SK-N-SH (cell line): ENCODE measurements around the gene SOX30. TPM values are rescaled to one million over a fixed set of nuclear protein-coding genes. Genes with fewer than 3 reads are reported as not detected.

ENCODE experiments used
- CTCF ChIA-PET: fragments of 300-600, 350-600 bp; formaldehyde crosslinking; extraction: SDS; loops from one replicate; lab custom pipeline; 2021; lab: Yijun Ruan, JAX
- POLR2A ChIA-PET: fragments of 350-600 bp; sonication (Branson Sonifier 250); formaldehyde crosslinking; extraction: SDS; loops from one replicate; lab custom pipeline; 2020; ENCODE audit warnings: antibody characterized with exemption, inconsistent platforms; lab: Yijun Ruan, JAX
- DNase-seq: peaks from one replicate; pipeline ENCODE4 v3.0.0; 2012
- H2AFZ ChIP-seq: fragments of 200-600 bp; sonication (generic); 2 replicates; pipeline ENCODE4 v1.8.1; 2016; ENCODE audit warnings: antibody characterized with exemption, mild to moderate bottlenecking, low read depth
- H3F3A ChIP-seq: fragments of 200-600 bp; sonication (generic); replicated peaks from 2 replicates; pipeline ENCODE3; 2016; ENCODE audit warnings: antibody characterized with exemption, mild to moderate bottlenecking; ENCODE audit not compliant: insufficient read depth
- H3K27ac ChIP-seq, 2 experiments: fragments of 200-500 bp in 1 of 2; fragments of 200-600 bp in 1 of 2; sonication (Bioruptor generic) in 1 of 2; sonication (generic), shearing (Covaris generic) in 1 of 2; 2 replicates each; pipeline versions ENCODE4 v1.5.1 to v1.6.1; 2014 to 2016; ENCODE audit warnings: low read depth in 2 of 2, inconsistent platforms in 1 of 2, low read length in 1 of 2, mild to moderate bottlenecking in 1 of 2, mixed read lengths in 1 of 2
- H3K27me3 ChIP-seq: fragments of 200-600 bp; sonication (generic), shearing (Covaris generic); 2 replicates; pipeline ENCODE4 v1.6.1; 2016; ENCODE audit warnings: mixed run types; ENCODE audit not compliant: insufficient read depth
- H3K36me3 ChIP-seq, 2 experiments: fragments of 200-500 bp in 1 of 2; fragments of 200-600 bp in 1 of 2; sonication (Bioruptor generic) in 1 of 2; sonication (generic) in 1 of 2; replicated peaks in 1 of 2; 2 replicates each; pipeline versions ENCODE3 to v1.5.1; 2014 to 2016; ENCODE audit warnings: low read length in 1 of 2, mild to moderate bottlenecking in 1 of 2; ENCODE audit not compliant: insufficient read depth in 2 of 2, control insufficient read depth in 1 of 2
- H3K4me1 ChIP-seq, 2 experiments: fragments of 200-500 bp in 1 of 2; fragments of 200-600 bp in 1 of 2; sonication (Bioruptor generic) in 1 of 2; sonication (generic), shearing (Covaris generic) in 1 of 2; 2 replicates each; pipeline versions ENCODE4 v1.5.1 to v1.6.1; 2014 to 2016; ENCODE audit warnings: low read depth in 1 of 2, low read length in 1 of 2, mixed run types in 1 of 2; ENCODE audit not compliant: insufficient read depth in 2 of 2, control insufficient read depth in 1 of 2
- H3K4me2 ChIP-seq: fragments of 200-600 bp; sonication (generic), shearing (Covaris generic); 2 replicates; pipeline ENCODE4 v1.6.1; 2017; ENCODE audit warnings: mixed run types
- H3K4me3 ChIP-seq, 2 experiments: fragments of 200-500 bp in 1 of 2; fragments of 200-600 bp in 1 of 2; sonication (Bioruptor generic) in 1 of 2; sonication (generic), shearing (Covaris generic) in 1 of 2; 2 replicates each; pipeline versions ENCODE4 v1.5.1 to v1.8.1; 2014 to 2016; ENCODE audit warnings: low read depth in 2 of 2, inconsistent platforms in 1 of 2, low read length in 1 of 2, mild to moderate bottlenecking in 1 of 2, mixed read lengths in 1 of 2, moderate library complexity in 1 of 2
- H3K79me2 ChIP-seq: fragments of 200-600 bp; sonication (generic); 2 replicates; pipeline ENCODE4 v1.8.1; 2017; ENCODE audit warnings: mild to moderate bottlenecking; ENCODE audit not compliant: insufficient read depth
- H3K9ac ChIP-seq: fragments of 200-600 bp; sonication (generic); 2 replicates; pipeline ENCODE4 v1.6.1; 2017; ENCODE audit warnings: mixed run types
- H3K9me2 ChIP-seq: fragments of 200-600 bp; sonication (generic); 2 replicates; pipeline ENCODE4 v1.6.1; 2017; ENCODE audit warnings: mixed run types
- H3K9me3 ChIP-seq: fragments of 200-600 bp; sonication (generic); 2 replicates; pipeline ENCODE4 v1.6.1; 2017; ENCODE audit warnings: mixed run types, mild to moderate bottlenecking, moderate library complexity
- H4K20me1 ChIP-seq: fragments of 200-600 bp; sonication (generic); 2 replicates; pipeline ENCODE4 v1.6.1; 2017; ENCODE audit warnings: mild to moderate bottlenecking, mixed run types; ENCODE audit not compliant: insufficient read depth
- CHD2 ChIP-seq: fragments of 150-350 bp; IDR thresholded peaks from 2 replicates; pipeline ENCODE4 v1.6.1; 2018; ENCODE audit warnings: low read length; ENCODE audit not compliant: partially characterized antibody
- CTCF ChIP-seq: fragments of 200-600 bp; sonication (generic); IDR thresholded peaks from 2 replicates; pipeline ENCODE4 v1.6.1; 2017; ENCODE audit warnings: antibody characterized with exemption, mild to moderate bottlenecking, moderate library complexity
- EP300 ChIP-seq, 2 experiments: IDR thresholded peaks; 2 replicates each; pipeline versions ENCODE4 v1.4.0 to v1.6.1; 2012; ENCODE audit warnings: borderline replicate concordance in 1 of 2, low read depth in 1 of 2, low read length in 1 of 2
- FOXM1 ChIP-seq: IDR thresholded peaks from 2 replicates; pipeline ENCODE4 v1.4.0; 2012; ENCODE audit warnings: low read depth, mild to moderate bottlenecking
- GABPA ChIP-seq: IDR thresholded peaks from 2 replicates; pipeline ENCODE4 v1.4.0; 2012; ENCODE audit warnings: low read depth, mild to moderate bottlenecking
- IRF3 ChIP-seq: fragments of 150-350 bp; IDR thresholded peaks from 2 replicates; pipeline ENCODE4 v1.6.1; 2016; ENCODE audit warnings: mild to moderate bottlenecking, low read depth, low read length
- NRF1 ChIP-seq: IDR thresholded peaks from 2 replicates; pipeline ENCODE4 v1.6.1; 2012; ENCODE audit warnings: low read depth, mild to moderate bottlenecking, low read length
- POLR2AphosphoS5 ChIP-seq: IDR thresholded peaks from 2 replicates; pipeline ENCODE4 v1.6.1; 2012; ENCODE audit warnings: low read depth, low read length
- TCF12 ChIP-seq: IDR thresholded peaks from 2 replicates; pipeline ENCODE4 v1.4.0; 2012
- YY1 ChIP-seq: IDR thresholded peaks from 2 replicates; pipeline ENCODE4 v1.4.0; 2012; ENCODE audit warnings: low read depth, mild to moderate bottlenecking
- ZBTB33 ChIP-seq: IDR thresholded peaks from 2 replicates; pipeline ENCODE4 v1.4.0; 2012; ENCODE audit warnings: low read depth, borderline replicate concordance
- WGBS: methylation state at CpG from one replicate; pipeline ENCODE4 v1.1.6; 2017; ENCODE audit warnings: low lambda C conversion rate; 5-methylcytosine and 5-hydroxymethylcytosine counted together
- polyA plus RNA-seq, 3 experiments: library from polyadenylated mRNA; depleted of rRNA; stranded (reverse); fragments of >200 nt; gene quantifications; 2 replicates each; pipeline ENCODE4 v1.2.3, GENCODE V29; 2012
- TF ChIP-seq, protein P1 (sequence below): IDR thresholded peaks from 2 replicates; pipeline ENCODE4 v1.6.1; 2012; ENCODE audit warnings: mild to moderate bottlenecking, low read depth, low read length, moderate library complexity

Gene SOX30
- polyA plus RNA-seq, 1 of the 3 experiments (the other 2 are of a cell fraction), result 0.13 TPM

GRCh38 chr5:157682257-157682656, 30.0 kb upstream of the SOX30 start (continued):
- TF ChIP-seq POLR2AphosphoS5, result no peak
- TF ChIP-seq EP300 (IDR thresholded peaks at IDR 0.05; ENCODE audit: borderline replicate concordance in 1 of 2, low read depth in 1 of 2, low read length in 1 of 2), result no peak
- no peak for TF ChIP-seq CHD2
- no peak for TF ChIP-seq IRF3
- TF ChIP-seq NRF1, result no peak
- TF ChIP-seq ZBTB33, result no peak
- no peak for TF ChIP-seq FOXM1

DNA sequence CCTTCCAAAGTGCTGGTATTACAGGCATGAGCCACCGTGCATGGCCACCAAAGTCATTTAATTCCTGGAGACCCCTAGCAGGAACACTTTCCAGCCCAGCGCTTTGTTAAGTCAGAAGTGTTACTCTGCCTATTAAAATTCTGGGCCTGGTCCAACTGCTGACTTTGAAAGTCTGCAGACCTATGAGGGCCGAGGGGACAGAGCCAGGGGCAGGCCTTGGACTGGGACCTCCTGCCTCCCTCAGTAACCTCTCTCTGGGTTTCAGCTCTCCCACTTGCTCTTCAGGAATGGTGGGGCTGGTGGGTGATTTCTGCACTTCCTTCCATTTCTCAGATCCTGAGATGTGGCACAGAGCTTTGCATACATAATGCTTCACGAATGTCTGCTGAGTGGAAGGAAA, 28.8 kb upstream of the SOX30 start:
- Histone ChIP-seq H3F3A (no peaks in the 10 kb centered on the region), H3K4me1 (no peaks in the 10 kb centered on the region), H3K27me3 (no peaks in the 10 kb centered on the region), H4K20me1 (no peaks in the 10 kb centered on the region), H3K9ac (no peak overlapping the region), H3K9me3 (no peaks in the 10 kb centered on the region), H3K9me2 (no peaks in the 10 kb centered on the region), H3K4me2 (no peak overlapping the region), H3K4me3 (no peak overlapping the region), H3K79me2 (no peaks in the 10 kb centered on the region)
- ChIA-PET CTCF (interaction anchor here (1.5 kb wide), 1 partner anchor 12 kb away, joined by 3 read pairs; no protein-coding TSS in a partner anchor), POLR2A (no interaction called here)
- DNase-seq, result no peak
- TF ChIP-seq CTCF (no peak), GABPA (no peak), YY1 (no peak), TCF12 (no peak)
- TF ChIP-seq, protein P1, sequence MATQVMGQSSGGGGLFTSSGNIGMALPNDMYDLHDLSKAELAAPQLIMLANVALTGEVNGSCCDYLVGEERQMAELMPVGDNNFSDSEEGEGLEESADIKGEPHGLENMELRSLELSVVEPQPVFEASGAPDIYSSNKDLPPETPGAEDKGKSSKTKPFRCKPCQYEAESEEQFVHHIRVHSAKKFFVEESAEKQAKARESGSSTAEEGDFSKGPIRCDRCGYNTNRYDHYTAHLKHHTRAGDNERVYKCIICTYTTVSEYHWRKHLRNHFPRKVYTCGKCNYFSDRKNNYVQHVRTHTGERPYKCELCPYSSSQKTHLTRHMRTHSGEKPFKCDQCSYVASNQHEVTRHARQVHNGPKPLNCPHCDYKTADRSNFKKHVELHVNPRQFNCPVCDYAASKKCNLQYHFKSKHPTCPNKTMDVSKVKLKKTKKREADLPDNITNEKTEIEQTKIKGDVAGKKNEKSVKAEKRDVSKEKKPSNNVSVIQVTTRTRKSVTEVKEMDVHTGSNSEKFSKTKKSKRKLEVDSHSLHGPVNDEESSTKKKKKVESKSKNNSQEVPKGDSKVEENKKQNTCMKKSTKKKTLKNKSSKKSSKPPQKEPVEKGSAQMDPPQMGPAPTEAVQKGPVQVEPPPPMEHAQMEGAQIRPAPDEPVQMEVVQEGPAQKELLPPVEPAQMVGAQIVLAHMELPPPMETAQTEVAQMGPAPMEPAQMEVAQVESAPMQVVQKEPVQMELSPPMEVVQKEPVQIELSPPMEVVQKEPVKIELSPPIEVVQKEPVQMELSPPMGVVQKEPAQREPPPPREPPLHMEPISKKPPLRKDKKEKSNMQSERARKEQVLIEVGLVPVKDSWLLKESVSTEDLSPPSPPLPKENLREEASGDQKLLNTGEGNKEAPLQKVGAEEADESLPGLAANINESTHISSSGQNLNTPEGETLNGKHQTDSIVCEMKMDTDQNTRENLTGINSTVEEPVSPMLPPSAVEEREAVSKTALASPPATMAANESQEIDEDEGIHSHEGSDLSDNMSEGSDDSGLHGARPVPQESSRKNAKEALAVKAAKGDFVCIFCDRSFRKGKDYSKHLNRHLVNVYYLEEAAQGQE, result no peak
- TF ChIP-seq, all 33 proteins: peak for 0
- no peaks in the 10 kb centered on the region for H3K36me3 ChIP-seq
- no peak overlapping the region for H2AFZ ChIP-seq
- WGBS, result 65% methylated on average over 2 of the region's 4 CpGs
- H3K27ac ChIP-seq, result no peak overlapping the region
